ENCODE measurements around the gene VSTM1.
A peak's percentile ranks its signal among the peaks of the same experiment; 100 is the strongest.
"Not testable (repeated sequence)": the region's sequence is repeated elsewhere in the genome, so short reads cannot be mapped to it uniquely, and the experiment has no call there.

VSTM1 gene

GRCh38 chr19:54063350-54064116, at the start of gene VSTM1:
VSTM1 (minus strand) TSS chr19:54063897; CDS start chr19:54063777, 120 bp downstream.
- H3K4me3 ChIP-seq (ENCODE audit: low read length), result no peak within 1 kb of the TSS
- H3K9ac ChIP-seq (ENCODE audit: low read depth, low read length), result no peak within 1 kb of the TSS
- no peaks in the 10 kb centered on the region for H3K36me3 ChIP-seq (ENCODE audit: insufficient read depth, low read depth, low read length)
- no peaks in the 10 kb centered on the region for H3K9me3 ChIP-seq (ENCODE audit: insufficient read depth, low read depth, low read length)
- no peaks in the 10 kb centered on the region for H3K27me3 ChIP-seq (ENCODE audit: insufficient read depth, low read length)
- no peaks in the 10 kb centered on the region for H3K4me1 ChIP-seq (ENCODE audit: insufficient read depth, low read length)
- no peak within 1 kb of the TSS for H3K27ac ChIP-seq (ENCODE audit: low read length)

- Histone ChIP-seq H3K9ac (ENCODE audit: low read depth, low read length) (no peak overlapping the region), H3K36me3 (ENCODE audit: insufficient read depth, low read depth, low read length) (peaks cover 82% of the 10 kb centered on the region), H3K27me3 (ENCODE audit: insufficient read depth, low read length) (no peaks in the 10 kb centered on the region), H3K4me3 (ENCODE audit: low read length) (no peak overlapping the region), H3K9me3 (ENCODE audit: insufficient read depth, low read depth, low read length) (no peaks in the 10 kb centered on the region), H3K4me1 (ENCODE audit: insufficient read depth, low read length) (no peaks in the 10 kb centered on the region), H3K27ac (ENCODE audit: low read length) (no peak overlapping the region)
Observed at GRCh38 chr19:54109651-54110050, 46.0 kb upstream of the VSTM1 start.

- no peak overlapping the region for H3K27ac ChIP-seq (ENCODE audit: low read length)
- H3K4me3 ChIP-seq (ENCODE audit: low read length), result no peak overlapping the region
- H3K36me3 ChIP-seq (ENCODE audit: insufficient read depth, low read depth, low read length), result peaks cover 79% of the 10 kb centered on the region
- H3K27me3 ChIP-seq (ENCODE audit: insufficient read depth, low read length), result no peaks in the 10 kb centered on the region
- no peak overlapping the region for H3K9ac ChIP-seq (ENCODE audit: low read depth, low read length)
- no peaks in the 10 kb centered on the region for H3K4me1 ChIP-seq (ENCODE audit: insufficient read depth, low read length)
- no peaks in the 10 kb centered on the region for H3K9me3 ChIP-seq (ENCODE audit: insufficient read depth, low read depth, low read length)
Observed at GRCh38 chr19:54108496-54108895, 44.8 kb upstream of the VSTM1 start.

- no peak overlapping the region for H3K27ac ChIP-seq (ENCODE audit: low read length)
- H3K36me3 ChIP-seq (ENCODE audit: insufficient read depth, low read depth, low read length), result peaks cover 74% of the 10 kb centered on the region
- H3K9ac ChIP-seq (ENCODE audit: low read depth, low read length), result no peak overlapping the region
- no peaks in the 10 kb centered on the region for H3K4me1 ChIP-seq (ENCODE audit: insufficient read depth, low read length)
- H3K9me3 ChIP-seq (ENCODE audit: insufficient read depth, low read depth, low read length), result no peaks in the 10 kb centered on the region
- H3K27me3 ChIP-seq (ENCODE audit: insufficient read depth, low read length), result no peaks in the 10 kb centered on the region
- no peak overlapping the region for H3K4me3 ChIP-seq (ENCODE audit: low read length)
Observed at GRCh38 chr19:54107876-54108490, 44.3 kb upstream of the VSTM1 start.

- H3K36me3 ChIP-seq (ENCODE audit: insufficient read depth, low read depth, low read length), result peaks cover 65% of the 10 kb centered on the region
- no peaks in the 10 kb centered on the region for H3K27me3 ChIP-seq (ENCODE audit: insufficient read depth, low read length)
- no peak overlapping the region for H3K9ac ChIP-seq (ENCODE audit: low read depth, low read length)
- no peaks in the 10 kb centered on the region for H3K9me3 ChIP-seq (ENCODE audit: insufficient read depth, low read depth, low read length)
- no peak overlapping the region for H3K4me3 ChIP-seq (ENCODE audit: low read length)
- H3K4me1 ChIP-seq (ENCODE audit: insufficient read depth, low read length), result no peaks in the 10 kb centered on the region
- no peak overlapping the region for H3K27ac ChIP-seq (ENCODE audit: low read length)
Observed at GRCh38 chr19:54106716-54107115, 43.0 kb upstream of the VSTM1 start.

- Histone ChIP-seq H3K27ac (ENCODE audit: low read length) (no peak overlapping the region), H3K36me3 (ENCODE audit: insufficient read depth, low read depth, low read length) (peaks cover 60% of the 10 kb centered on the region), H3K9ac (ENCODE audit: low read depth, low read length) (no peak overlapping the region), H3K4me1 (ENCODE audit: insufficient read depth, low read length) (no peaks in the 10 kb centered on the region), H3K4me3 (ENCODE audit: low read length) (no peak overlapping the region), H3K27me3 (ENCODE audit: insufficient read depth, low read length) (no peaks in the 10 kb centered on the region), H3K9me3 (ENCODE audit: insufficient read depth, low read depth, low read length) (no peaks in the 10 kb centered on the region)
Observed at GRCh38 chr19:54105796-54106195, 42.1 kb upstream of the VSTM1 start.

GRCh38 chr19:54104998-54105715, 41.5 kb upstream of the VSTM1 start:
- no peak overlapping the region for H3K27ac ChIP-seq (ENCODE audit: low read length)
- H3K4me3 ChIP-seq (ENCODE audit: low read length), result no peak overlapping the region
- no peaks in the 10 kb centered on the region for H3K9me3 ChIP-seq (ENCODE audit: insufficient read depth, low read depth, low read length)
- H3K4me1 ChIP-seq (ENCODE audit: insufficient read depth, low read length), result no peaks in the 10 kb centered on the region
- peaks cover 54% of the 10 kb centered on the region for H3K36me3 ChIP-seq (ENCODE audit: insufficient read depth, low read depth, low read length)
- no peak overlapping the region for H3K9ac ChIP-seq (ENCODE audit: low read depth, low read length)
- H3K27me3 ChIP-seq (ENCODE audit: insufficient read depth, low read length), result no peaks in the 10 kb centered on the region

GRCh38 chr19:54102421-54103169, 38.9 kb upstream of the VSTM1 start, which contains the start of gene NDUFA3:
NDUFA3 (plus strand) TSS chr19:54102855; CDS start chr19:54102879, 24 bp downstream.
- Histone ChIP-seq H3K4me1 (ENCODE audit: insufficient read depth, low read length) (no peaks in the 10 kb centered on the region), H3K4me3 (ENCODE audit: low read length) (peak within 1 kb of the TSS; percentile 95), H3K27ac (ENCODE audit: low read length) (peak within 1 kb of the TSS; percentile 60), H3K9ac (ENCODE audit: low read depth, low read length) (peak within 1 kb of the TSS; percentile 95), H3K36me3 (ENCODE audit: insufficient read depth, low read depth, low read length) (peaks cover 28% of the 10 kb centered on the region), H3K9me3 (ENCODE audit: insufficient read depth, low read depth, low read length) (no peaks in the 10 kb centered on the region), H3K27me3 (ENCODE audit: insufficient read depth, low read length) (no peaks in the 10 kb centered on the region; the same call in 1 of the 2 replicates)

- no peaks in the 10 kb centered on the region; the same call in 1 of the 2 replicates for H3K4me1 ChIP-seq (ENCODE audit: insufficient read depth, low read length)
- no peak within 1 kb of the TSS for H3K4me3 ChIP-seq (ENCODE audit: low read length)
- no peak within 1 kb of the TSS for H3K27ac ChIP-seq (ENCODE audit: low read length)
- H3K9me3 ChIP-seq (ENCODE audit: insufficient read depth, low read depth, low read length), result no peaks in the 10 kb centered on the region
- H3K27me3 ChIP-seq (ENCODE audit: insufficient read depth, low read length), result peaks cover 20% of the 10 kb centered on the region
- H3K9ac ChIP-seq (ENCODE audit: low read depth, low read length), result no peak within 1 kb of the TSS
- H3K36me3 ChIP-seq (ENCODE audit: insufficient read depth, low read depth, low read length), result peaks cover 8% of the 10 kb centered on the region
Observed at GRCh38 chr19:54100561-54100960, 36.9 kb upstream of the VSTM1 start, which contains the start of gene OSCAR. OSCAR (minus strand) TSS chr19:54100803; CDS start chr19:54100792, 11 bp downstream.

- peaks cover 27% of the 10 kb centered on the region for H3K27me3 ChIP-seq (ENCODE audit: insufficient read depth, low read length)
- H3K27ac ChIP-seq (ENCODE audit: low read length); H3K36me3 ChIP-seq (ENCODE audit: insufficient read depth, low read depth, low read length); H3K9me3 ChIP-seq (ENCODE audit: insufficient read depth, low read depth, low read length); H3K9ac ChIP-seq (ENCODE audit: low read depth, low read length); H3K4me3 ChIP-seq (ENCODE audit: low read length); H3K4me1 ChIP-seq (ENCODE audit: insufficient read depth, low read length): not testable (repeated sequence)
Observed at GRCh38 chr19:54099903-54100255, 36.2 kb upstream of the VSTM1 start.

GRCh38 chr19:54099190-54099902, 35.6 kb upstream of the VSTM1 start:
- Histone ChIP-seq H3K9me3 (ENCODE audit: insufficient read depth, low read depth, low read length) (no peaks in the 10 kb centered on the region), H3K36me3 (ENCODE audit: insufficient read depth, low read depth, low read length) (0 out of 2 replicates have a peak, but pooled peaks cover under 1% of the 10 kb centered on the region), H3K27ac (ENCODE audit: low read length) (no peak overlapping the region), H3K4me3 (ENCODE audit: low read length) (no peak overlapping the region), H3K4me1 (ENCODE audit: insufficient read depth, low read length) (no peaks in the 10 kb centered on the region; the same call in 1 of the 2 replicates), H3K27me3 (ENCODE audit: insufficient read depth, low read length) (peaks cover 32% of the 10 kb centered on the region), H3K9ac (ENCODE audit: low read depth, low read length) (no peak overlapping the region)
